Suprapubic skin (tissue), 4 donors: ENCODE results near the gene SLC22A23. TPM values are rescaled to one million over a fixed set of nuclear protein-coding genes. Genes with fewer than 3 reads are reported as not detected.
A peak's percentile ranks its signal among the peaks of the same experiment; 100 is the strongest.

ENCODE experiments used
- DNase-seq, 2 donors: peaks; one replicate each; pipeline ENCODE4 v3.0.0-alpha.2; 2019; ENCODE audit warnings: low spot score in 2 of 2
- H3K27ac ChIP-seq: fragments of 200-600 bp; sonication (generic); one replicate; pipeline ENCODE4 v1.5.1; 2019
- H3K27me3 ChIP-seq: fragments of 200-600 bp; sonication (generic); one replicate; pipeline ENCODE4 v1.5.1; 2019
- H3K36me3 ChIP-seq: fragments of 200-600 bp; sonication (generic); one replicate; pipeline ENCODE4 v1.5.1; 2019
- H3K4me1 ChIP-seq: fragments of 200-600 bp; sonication (generic); one replicate; pipeline ENCODE4 v1.5.1; 2019
- H3K4me3 ChIP-seq: fragments of 200-600 bp; sonication (generic); one replicate; pipeline ENCODE4 v1.5.1; 2019; ENCODE audit warnings: mild to moderate bottlenecking
- H3K9me3 ChIP-seq: fragments of 200-600 bp; sonication (generic); one replicate; pipeline ENCODE4 v1.5.1; 2019
- EP300 ChIP-seq: sonication (generic); formaldehyde crosslinking; IDR thresholded peaks from one replicate; pipeline ENCODE4 v1.6.1; 2017; ENCODE audit warnings: antibody characterized with exemption
- POLR2A ChIP-seq, 2 donors: fragments of 450-650 bp; IDR thresholded peaks; one replicate each; pipeline ENCODE4 v1.6.1; 2017; ENCODE audit warnings: antibody characterized with exemption in 2 of 2, mild to moderate bottlenecking in 2 of 2, moderate library complexity in 2 of 2
- POLR2AphosphoS5 ChIP-seq, 3 donors: sonication (generic); formaldehyde crosslinking; IDR thresholded peaks; one replicate each; pipeline ENCODE4 v1.6.1; 2017; ENCODE audit warnings: antibody characterized with exemption in 3 of 3
- WGBS: methylation state at CpG from one replicate; pipeline ENCODE4 v1.1.5; 2018; 5-methylcytosine and 5-hydroxymethylcytosine counted together
- total RNA-seq, 4 donors: library from RNA; depleted of rRNA; stranded (reverse); fragments of >200 nt; gene quantifications; one replicate each; pipeline ENCODE4 v1.1.0, GENCODE V29; 2016
- TF ChIP-seq, protein P1 (sequence below), 2 donors: fragments of 200-600 bp in 1 of 2; fragments of 450-650 bp in 1 of 2; sonication (generic) in 1 of 2; IDR thresholded peaks; one replicate each; pipeline ENCODE4 v1.5.1; 2016 to 2019; ENCODE audit warnings: antibody characterized with exemption in 2 of 2, mild to moderate bottlenecking in 1 of 2, moderate library complexity in 1 of 2

Gene SLC22A23, protein sequence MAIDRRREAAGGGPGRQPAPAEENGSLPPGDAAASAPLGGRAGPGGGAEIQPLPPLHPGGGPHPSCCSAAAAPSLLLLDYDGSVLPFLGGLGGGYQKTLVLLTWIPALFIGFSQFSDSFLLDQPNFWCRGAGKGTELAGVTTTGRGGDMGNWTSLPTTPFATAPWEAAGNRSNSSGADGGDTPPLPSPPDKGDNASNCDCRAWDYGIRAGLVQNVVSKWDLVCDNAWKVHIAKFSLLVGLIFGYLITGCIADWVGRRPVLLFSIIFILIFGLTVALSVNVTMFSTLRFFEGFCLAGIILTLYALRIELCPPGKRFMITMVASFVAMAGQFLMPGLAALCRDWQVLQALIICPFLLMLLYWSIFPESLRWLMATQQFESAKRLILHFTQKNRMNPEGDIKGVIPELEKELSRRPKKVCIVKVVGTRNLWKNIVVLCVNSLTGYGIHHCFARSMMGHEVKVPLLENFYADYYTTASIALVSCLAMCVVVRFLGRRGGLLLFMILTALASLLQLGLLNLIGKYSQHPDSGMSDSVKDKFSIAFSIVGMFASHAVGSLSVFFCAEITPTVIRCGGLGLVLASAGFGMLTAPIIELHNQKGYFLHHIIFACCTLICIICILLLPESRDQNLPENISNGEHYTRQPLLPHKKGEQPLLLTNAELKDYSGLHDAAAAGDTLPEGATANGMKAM
- 10 to 100 TPM; 38.2 to 59.8 (median 48.1) TPM for total RNA-seq

DNA sequence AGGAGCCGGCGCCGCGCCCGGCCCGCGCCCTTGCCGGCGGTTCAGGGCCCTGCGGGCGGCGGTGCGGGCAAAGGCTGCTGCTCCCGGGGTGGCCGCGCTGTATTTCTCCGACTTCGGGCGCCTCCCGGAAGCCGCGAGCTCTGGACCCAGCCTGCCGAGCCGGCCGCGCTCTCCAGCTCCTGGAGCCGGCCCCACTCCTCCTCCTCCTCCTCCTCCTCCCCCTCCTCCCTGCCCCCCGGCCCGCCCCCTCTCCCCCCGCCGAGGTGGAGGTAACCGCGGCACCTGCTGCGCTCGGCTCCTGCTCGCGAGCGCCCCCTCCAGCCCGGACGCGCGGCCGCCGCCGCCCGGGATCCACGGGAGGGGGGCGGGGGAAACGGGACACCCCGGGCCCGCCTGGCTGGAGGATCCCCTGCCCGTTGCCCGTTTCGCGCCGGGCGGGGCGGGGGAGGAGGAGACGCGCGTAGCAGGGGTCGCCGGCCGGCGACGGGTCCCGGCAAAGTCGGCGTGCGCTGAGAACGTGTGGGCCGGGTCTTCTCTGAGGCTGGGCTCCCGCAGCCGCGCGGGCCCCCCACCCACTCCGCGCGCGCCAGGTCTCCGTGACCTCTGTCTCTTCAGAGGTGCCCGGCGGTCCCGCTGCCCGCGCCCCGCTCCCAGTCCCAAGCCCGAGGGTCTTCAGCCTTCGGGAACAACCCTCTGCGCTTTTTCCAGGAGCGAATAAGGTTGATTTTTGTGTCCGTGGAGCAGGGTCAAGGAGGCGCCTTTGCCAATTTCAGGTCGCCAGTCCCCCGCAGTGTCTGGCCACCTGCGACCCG is at the start of gene SLC22A23:
TSS of gene SLC22A23 (minus strand) at position 153 of the 812 bp plus-strand sequence. CDS start 491 bp downstream, outside the sequence.
- no peaks in the 10 kb centered on the region for H3K9me3 ChIP-seq
- DNase-seq, result peak; percentile 77 to 83
- WGBS, result under 1% methylated on average over 37 of the region's 97 CpGs
- H3K27ac ChIP-seq, result peak within 1 kb of the TSS; percentile 7
- H3K4me1 ChIP-seq, result peaks cover 39% of the 10 kb centered on the region
- TF ChIP-seq, protein P1, sequence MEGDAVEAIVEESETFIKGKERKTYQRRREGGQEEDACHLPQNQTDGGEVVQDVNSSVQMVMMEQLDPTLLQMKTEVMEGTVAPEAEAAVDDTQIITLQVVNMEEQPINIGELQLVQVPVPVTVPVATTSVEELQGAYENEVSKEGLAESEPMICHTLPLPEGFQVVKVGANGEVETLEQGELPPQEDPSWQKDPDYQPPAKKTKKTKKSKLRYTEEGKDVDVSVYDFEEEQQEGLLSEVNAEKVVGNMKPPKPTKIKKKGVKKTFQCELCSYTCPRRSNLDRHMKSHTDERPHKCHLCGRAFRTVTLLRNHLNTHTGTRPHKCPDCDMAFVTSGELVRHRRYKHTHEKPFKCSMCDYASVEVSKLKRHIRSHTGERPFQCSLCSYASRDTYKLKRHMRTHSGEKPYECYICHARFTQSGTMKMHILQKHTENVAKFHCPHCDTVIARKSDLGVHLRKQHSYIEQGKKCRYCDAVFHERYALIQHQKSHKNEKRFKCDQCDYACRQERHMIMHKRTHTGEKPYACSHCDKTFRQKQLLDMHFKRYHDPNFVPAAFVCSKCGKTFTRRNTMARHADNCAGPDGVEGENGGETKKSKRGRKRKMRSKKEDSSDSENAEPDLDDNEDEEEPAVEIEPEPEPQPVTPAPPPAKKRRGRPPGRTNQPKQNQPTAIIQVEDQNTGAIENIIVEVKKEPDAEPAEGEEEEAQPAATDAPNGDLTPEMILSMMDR (IDR thresholded peaks at IDR 0.05), result peak; percentile 28 to 97
- TF ChIP-seq POLR2A (IDR thresholded peaks at IDR 0.05), result no peak
- TF ChIP-seq POLR2AphosphoS5 (IDR thresholded peaks at IDR 0.05), result no peak
- TF ChIP-seq EP300, result no peak
- peak within 1 kb of the TSS; percentile 75 for H3K4me3 ChIP-seq
- no peaks in the 10 kb centered on the region for H3K36me3 ChIP-seq
- no peaks in the 10 kb centered on the region for H3K27me3 ChIP-seq

DNA sequence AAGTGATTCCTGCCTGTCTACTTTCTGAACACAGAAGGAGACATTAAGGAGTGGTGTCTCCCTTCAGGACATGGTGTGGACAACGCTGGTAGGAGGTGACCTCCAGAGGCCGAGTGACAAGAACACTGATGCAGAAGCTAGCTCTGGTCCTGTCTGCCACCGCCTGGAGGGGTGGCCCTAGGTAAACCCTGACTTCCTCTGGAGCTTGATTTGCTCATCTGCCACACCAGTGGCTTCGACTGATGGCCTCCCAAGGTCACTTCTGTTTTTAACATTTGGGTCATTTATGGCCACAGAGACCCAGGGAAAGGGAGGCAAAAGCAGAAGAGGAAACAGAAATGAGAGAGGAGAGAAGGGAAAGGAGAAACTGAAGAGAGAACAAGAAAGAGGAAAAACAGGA is 49.4 kb upstream of the SLC22A23 start:
- Histone ChIP-seq H3K36me3 (no peaks in the 10 kb centered on the region), H3K4me3 (no peak overlapping the region), H3K27me3 (no peaks in the 10 kb centered on the region), H3K9me3 (no peaks in the 10 kb centered on the region), H3K27ac (no peak overlapping the region), H3K4me1 (peaks cover 13% of the 10 kb centered on the region)
- TF ChIP-seq POLR2A (IDR thresholded peaks at IDR 0.05) (no peak), POLR2AphosphoS5 (IDR thresholded peaks at IDR 0.05) (no peak), EP300 (no peak)
- TF ChIP-seq, protein P1 (IDR thresholded peaks at IDR 0.05), result no peak
- 67% methylated on average over 4 of the region's 4 CpGs for WGBS
- DNase-seq, result no peak

DNA sequence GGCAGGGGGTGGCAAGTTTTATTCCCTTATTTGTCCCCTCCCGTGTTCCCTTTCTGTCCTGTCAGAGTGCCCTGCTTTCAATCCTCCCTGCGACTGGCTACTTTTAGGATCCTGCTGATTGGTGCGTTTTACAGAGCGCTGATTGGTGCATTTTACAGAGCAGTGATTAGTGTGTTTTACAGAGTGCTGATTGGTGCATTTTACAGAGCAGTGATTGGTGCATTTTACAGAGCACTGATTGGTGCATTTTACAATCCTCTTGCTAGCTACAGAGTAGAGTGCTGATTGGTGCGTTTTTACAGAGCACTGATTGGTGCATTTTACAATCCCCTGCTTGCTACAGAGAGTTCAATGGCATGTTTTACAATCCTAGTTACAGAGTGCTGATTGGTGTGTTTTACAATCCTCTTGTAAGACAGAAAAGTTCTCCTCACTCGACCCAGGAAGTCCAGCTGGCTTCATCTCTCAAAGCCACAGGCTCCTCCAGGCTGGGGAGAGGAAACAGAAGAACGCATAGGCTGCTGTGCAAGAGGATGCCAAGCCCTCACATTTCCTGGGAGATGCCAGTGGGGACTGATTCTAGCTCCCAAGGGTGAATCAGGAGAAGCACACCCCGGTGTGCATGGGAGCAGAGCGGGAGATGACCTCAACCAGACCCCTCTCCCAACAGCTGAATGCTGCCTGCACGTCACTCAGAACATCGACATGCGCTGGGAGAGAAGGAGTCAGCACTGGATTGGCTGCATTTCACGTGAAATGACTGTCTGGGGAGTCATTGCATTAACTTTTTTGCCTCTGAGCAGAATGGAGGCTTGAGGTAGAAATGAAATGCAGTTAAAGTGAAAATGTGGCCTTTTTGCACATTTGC is 48.3 kb upstream of the SLC22A23 start:
- Histone ChIP-seq H3K36me3 (no peaks in the 10 kb centered on the region), H3K4me3 (no peak overlapping the region), H3K27ac (no peak overlapping the region), H3K9me3 (no peaks in the 10 kb centered on the region), H3K4me1 (peaks cover 20% of the 10 kb centered on the region), H3K27me3 (no peaks in the 10 kb centered on the region)
- WGBS, result 87% methylated on average over 13 of the region's 13 CpGs
- no peak for DNase-seq
- TF ChIP-seq, protein P1 (IDR thresholded peaks at IDR 0.05), result no peak
- no peak for TF ChIP-seq POLR2A (IDR thresholded peaks at IDR 0.05)
- no peak for TF ChIP-seq POLR2AphosphoS5 (IDR thresholded peaks at IDR 0.05)
- no peak for TF ChIP-seq EP300

DNA sequence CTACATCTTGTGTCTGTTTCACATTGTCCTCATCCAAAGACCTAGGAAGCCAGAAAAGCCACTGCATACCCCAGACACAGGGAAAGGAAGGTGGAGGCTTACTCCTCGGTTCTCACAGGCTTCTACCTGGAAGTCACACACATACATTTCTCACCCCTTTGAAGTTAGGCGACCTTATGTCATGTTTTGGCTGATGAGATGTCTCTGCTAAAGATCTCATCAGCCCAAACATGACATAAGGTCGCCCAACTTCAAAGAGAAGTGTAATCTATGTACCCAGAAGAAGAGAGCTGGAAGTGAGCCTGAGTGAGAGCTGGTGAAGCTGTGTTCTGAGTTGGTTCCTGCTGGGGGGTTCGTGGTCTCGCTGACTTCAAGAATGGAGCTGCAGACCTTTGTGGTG is 47.5 kb upstream of the SLC22A23 start:
- no peaks in the 10 kb centered on the region for H3K9me3 ChIP-seq
- WGBS, result 72% methylated on average over 5 of the region's 5 CpGs
- no peak for TF ChIP-seq POLR2AphosphoS5 (IDR thresholded peaks at IDR 0.05)
- TF ChIP-seq, protein P1 (IDR thresholded peaks at IDR 0.05), result no peak
- no peak for TF ChIP-seq POLR2A (IDR thresholded peaks at IDR 0.05)
- no peak for TF ChIP-seq EP300
- peaks cover 26% of the 10 kb centered on the region for H3K4me1 ChIP-seq
- H3K27ac ChIP-seq, result no peak overlapping the region
- H3K36me3 ChIP-seq, result no peaks in the 10 kb centered on the region
- H3K27me3 ChIP-seq, result no peaks in the 10 kb centered on the region
- no peak overlapping the region for H3K4me3 ChIP-seq
- DNase-seq, result no peak
